OCI-LY7 (cell line): Measurements from ENCODE around the gene CFAP126. TPM values are rescaled to one million over a fixed set of nuclear protein-coding genes. Genes with fewer than 3 reads are reported as not detected.
A peak's percentile ranks its signal among the peaks of the same experiment; 100 is the strongest.
"Not testable (repeated sequence)": the region's sequence is repeated elsewhere in the genome, so short reads cannot be mapped to it uniquely, and the experiment has no call there.

Experiments
- BruUV-seq: library from RNA; stranded (reverse); fragments of 400-500 nt; replicated peaks from 2 replicates; lab custom pipeline; 2021; lab: Mats Ljungman, UMichigan
- CTCF ChIA-PET: fragments of 300-600 bp; sonication (Branson Sonifier 250); formaldehyde crosslinking; loops from one replicate; lab custom pipeline; 2022; ENCODE audit warnings: antibody characterized with exemption; ENCODE audit not compliant: unreplicated experiment; lab: Charles Lee
- POLR2A ChIA-PET: fragments of 300-600 bp; sonication (Branson Sonifier 250); formaldehyde crosslinking; loops from one replicate; lab custom pipeline; 2022; ENCODE audit warnings: antibody characterized with exemption; lab: Charles Lee
- DNase-seq: peaks from one replicate; pipeline ENCODE4 v3.0.0-alpha.2; 2015; ENCODE audit warnings: low spot score
- H2AFZ ChIP-seq: fragments of 200-600 bp; sonication (generic), shearing (Covaris generic); 2 replicates; pipeline ENCODE4 v1.6.1; 2014; ENCODE audit warnings: mild to moderate bottlenecking, antibody characterized with exemption, low read length, moderate library complexity
- H3K27ac ChIP-seq: fragments of 200-600 bp; sonication (generic); 2 replicates; pipeline ENCODE4 v1.5.1; 2014; ENCODE audit warnings: mixed run types, low read depth, mild to moderate bottlenecking, moderate library complexity, low read length, inconsistent platforms; ENCODE audit not compliant: poor library complexity, severe bottlenecking
- H3K36me3 ChIP-seq: fragments of 200-600 bp; sonication (generic); 2 replicates; pipeline ENCODE4 v1.6.1; 2014; ENCODE audit warnings: mild to moderate bottlenecking, antibody characterized with exemption, low read length, moderate library complexity, mixed read lengths; ENCODE audit not compliant: insufficient read depth
- H3K4me1 ChIP-seq: fragments of 200-600 bp; sonication (generic); 2 replicates; pipeline ENCODE4 v1.5.1; 2014; ENCODE audit warnings: mild to moderate bottlenecking, low read length; ENCODE audit not compliant: insufficient read depth, poor library complexity, severe bottlenecking
- H3K4me2 ChIP-seq: fragments of 200-600 bp; sonication (generic); 2 replicates; pipeline ENCODE4 v1.6.1; 2014; ENCODE audit warnings: mild to moderate bottlenecking, low read length
- H3K4me3 ChIP-seq: fragments of 200-600 bp; sonication (generic); 2 replicates; pipeline ENCODE4 v1.5.1; 2014; ENCODE audit warnings: mild to moderate bottlenecking, low read depth, low read length; ENCODE audit not compliant: poor library complexity, severe bottlenecking
- H3K79me2 ChIP-seq: fragments of 200-600 bp; sonication (generic); 2 replicates; pipeline ENCODE4 v1.6.1; 2016; ENCODE audit warnings: low read depth, mild to moderate bottlenecking, low read length, moderate library complexity, mixed read lengths; ENCODE audit not compliant: insufficient read depth
- H3K9me2 ChIP-seq: fragments of 200-600 bp; sonication (generic); 2 replicates; pipeline ENCODE4 v1.6.1; 2016; ENCODE audit warnings: mild to moderate bottlenecking, low read length, mixed read lengths; ENCODE audit not compliant: insufficient read depth
- H3K9me3 ChIP-seq: fragments of 200-600 bp; sonication (generic); 2 replicates; pipeline ENCODE4 v1.6.1; 2014; ENCODE audit warnings: mild to moderate bottlenecking, mixed run types, low read length, mixed read lengths
- H4K20me1 ChIP-seq: fragments of 200-600 bp; sonication (generic); 2 replicates; pipeline ENCODE4 v1.6.1; 2014; ENCODE audit warnings: mild to moderate bottlenecking, antibody characterized with exemption, low read length, moderate library complexity, mixed read lengths; ENCODE audit not compliant: insufficient read depth
- EZH2phosphoT487 ChIP-seq: fragments of 200-600 bp; sonication (generic); IDR thresholded peaks from 2 replicates; pipeline ENCODE4 v1.6.1; 2018; ENCODE audit warnings: low read depth, borderline replicate concordance, mild to moderate bottlenecking, mixed run types, antibody characterized with exemption, low read length, moderate library complexity, mixed read lengths
- intact Hi-C: fragments of 100-400 bp; cut with micrococcal nuclease; formaldehyde crosslinking; loops from one replicate; pipeline ENCODE4 v1.10.0; 2022; ENCODE audit not compliant: unreplicated experiment
- total RNA-seq, 2 experiments: library from RNA; depleted of rRNA in 1 of 2; stranded (reverse); fragments of >200 nt in 1 of 2; shearing (Covaris generic) in 1 of 2; gene quantifications; 2 replicates each; pipeline ENCODE4 v1.2.3, GENCODE V29; 2014 to 2022
- TF ChIP-seq, protein P1 (sequence below): fragments of 200-600 bp; sonication (generic); conservative IDR thresholded peaks from 2 replicates; pipeline ENCODE4 v1.5.1; 2014; ENCODE audit warnings: mild to moderate bottlenecking, antibody characterized with exemption, low read length, moderate library complexity, mixed read lengths

CFAP126 gene
- total RNA-seq, 2 experiments from 2014 or later, result not detected

DNA sequence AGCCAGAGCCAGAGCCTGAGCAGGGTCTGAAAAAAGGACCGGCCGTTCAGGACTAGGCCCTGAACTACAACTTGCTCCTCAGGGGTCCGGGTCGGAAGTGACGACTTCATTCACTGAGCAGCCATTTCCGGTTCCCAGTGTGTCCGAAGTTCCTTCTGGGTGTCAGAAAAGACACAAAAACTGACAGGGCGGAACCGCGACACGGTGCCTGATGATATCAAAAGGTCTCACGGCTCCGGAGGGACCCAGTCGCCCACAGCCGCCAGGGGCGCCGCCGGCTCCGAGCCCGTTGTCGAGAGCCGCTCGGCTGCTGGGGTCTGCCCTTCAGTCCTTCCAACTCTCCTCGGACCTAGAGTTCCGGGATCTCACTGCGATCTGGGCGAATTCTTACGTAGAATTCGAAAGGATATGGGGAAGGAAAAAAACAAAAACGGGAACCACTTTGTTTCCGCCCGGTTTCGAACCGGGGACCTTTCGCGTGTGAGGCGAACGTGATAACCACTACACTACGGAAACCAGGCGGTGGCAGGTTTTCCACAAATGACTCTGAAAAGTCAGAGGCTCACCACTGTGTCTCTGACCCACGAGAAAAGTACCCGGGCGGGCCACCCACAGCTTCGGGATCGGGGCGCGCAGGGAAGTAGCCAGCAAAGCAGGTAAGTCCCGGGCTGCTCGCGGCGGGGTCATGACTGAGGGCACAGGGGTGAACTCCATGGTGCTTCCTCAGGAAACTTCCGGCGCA, 31.8 kb upstream of the CFAP126 start:
- no peaks in the 10 kb centered on the region for H3K36me3 ChIP-seq
- H3K27ac ChIP-seq, result peak overlapping the region; percentile 94
- H3K4me2 ChIP-seq, result peak overlapping the region; percentile 91
- H3K9me2 ChIP-seq, result no peaks in the 10 kb centered on the region
- TF ChIP-seq, protein P1, sequence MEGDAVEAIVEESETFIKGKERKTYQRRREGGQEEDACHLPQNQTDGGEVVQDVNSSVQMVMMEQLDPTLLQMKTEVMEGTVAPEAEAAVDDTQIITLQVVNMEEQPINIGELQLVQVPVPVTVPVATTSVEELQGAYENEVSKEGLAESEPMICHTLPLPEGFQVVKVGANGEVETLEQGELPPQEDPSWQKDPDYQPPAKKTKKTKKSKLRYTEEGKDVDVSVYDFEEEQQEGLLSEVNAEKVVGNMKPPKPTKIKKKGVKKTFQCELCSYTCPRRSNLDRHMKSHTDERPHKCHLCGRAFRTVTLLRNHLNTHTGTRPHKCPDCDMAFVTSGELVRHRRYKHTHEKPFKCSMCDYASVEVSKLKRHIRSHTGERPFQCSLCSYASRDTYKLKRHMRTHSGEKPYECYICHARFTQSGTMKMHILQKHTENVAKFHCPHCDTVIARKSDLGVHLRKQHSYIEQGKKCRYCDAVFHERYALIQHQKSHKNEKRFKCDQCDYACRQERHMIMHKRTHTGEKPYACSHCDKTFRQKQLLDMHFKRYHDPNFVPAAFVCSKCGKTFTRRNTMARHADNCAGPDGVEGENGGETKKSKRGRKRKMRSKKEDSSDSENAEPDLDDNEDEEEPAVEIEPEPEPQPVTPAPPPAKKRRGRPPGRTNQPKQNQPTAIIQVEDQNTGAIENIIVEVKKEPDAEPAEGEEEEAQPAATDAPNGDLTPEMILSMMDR, result peak; percentile 82
- no peak for TF ChIP-seq EZH2phosphoT487
- peak overlapping the region; percentile 83 for H3K4me3 ChIP-seq
- H2AFZ ChIP-seq, result peak overlapping the region; percentile 99
- no TSS peak for BruUV-seq
- peaks cover 17% of the 10 kb centered on the region for H3K4me1 ChIP-seq
- CTCF ChIA-PET, result interaction anchor here (1.2 kb wide), 1 partner anchor 9 kb away, joined by 3 read pairs; no protein-coding TSS in a partner anchor
- H3K79me2 ChIP-seq, result no peaks in the 10 kb centered on the region
- POLR2A ChIA-PET, result interaction anchor here (0.7 to 1.8 kb wide), 5 partner anchors 8 to 610 kb away, joined by 3 to 14 read pairs (median 6); no protein-coding TSS in a partner anchor
- no peaks in the 10 kb centered on the region for H3K9me3 ChIP-seq
- H4K20me1 ChIP-seq, result no peaks in the 10 kb centered on the region
- intact Hi-C loops, result loop anchor here (1.0 to 10.0 kb wide), 2 partner anchors 22 to 45 kb away; no protein-coding TSS in a partner anchor
- peak; percentile 97 for DNase-seq

DNA sequence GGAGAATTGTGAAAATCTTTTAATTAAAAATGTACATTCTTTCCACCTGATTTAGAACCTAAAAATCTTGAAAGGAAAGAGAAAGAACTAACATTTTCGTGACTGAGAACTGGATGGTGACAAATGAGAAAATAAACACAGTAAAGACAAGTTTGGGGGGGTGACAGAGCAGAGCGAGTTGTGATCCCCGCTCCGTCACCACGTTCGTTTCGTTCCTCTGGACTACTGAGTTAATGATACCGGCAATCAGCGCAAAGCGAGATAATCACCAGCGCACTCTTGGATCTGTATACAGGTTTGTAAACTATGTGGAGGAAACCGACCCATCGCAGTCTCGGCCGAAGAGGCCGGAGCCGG, 31.2 kb upstream of the CFAP126 start:
- no peaks in the 10 kb centered on the region for H3K36me3 ChIP-seq
- H4K20me1 ChIP-seq, result no peaks in the 10 kb centered on the region
- no peaks in the 10 kb centered on the region for H3K9me2 ChIP-seq
- no peak for DNase-seq
- H2AFZ ChIP-seq, result peak overlapping the region; percentile 99
- H3K9me3 ChIP-seq, result no peaks in the 10 kb centered on the region
- no peaks in the 10 kb centered on the region for H3K79me2 ChIP-seq
- TF ChIP-seq EZH2phosphoT487, result no peak
- TF ChIP-seq, protein P1, result no peak
- POLR2A ChIA-PET, result interaction anchor here (0.7 to 1.0 kb wide), 2 partner anchors 10 to 296 kb away, joined by 3 read pairs; no protein-coding TSS in a partner anchor
- H3K4me2 ChIP-seq, result peak overlapping the region; percentile 91
- BruUV-seq, result no TSS peak
- H3K4me1 ChIP-seq, result peaks cover 17% of the 10 kb centered on the region
- intact Hi-C loops, result loop anchor here (1.0 to 10.0 kb wide), 2 partner anchors 22 to 46 kb away; no protein-coding TSS in a partner anchor
- CTCF ChIA-PET, result no interaction called here
- peak overlapping the region; percentile 83 for H3K4me3 ChIP-seq
- peak overlapping the region; percentile 94 for H3K27ac ChIP-seq

DNA sequence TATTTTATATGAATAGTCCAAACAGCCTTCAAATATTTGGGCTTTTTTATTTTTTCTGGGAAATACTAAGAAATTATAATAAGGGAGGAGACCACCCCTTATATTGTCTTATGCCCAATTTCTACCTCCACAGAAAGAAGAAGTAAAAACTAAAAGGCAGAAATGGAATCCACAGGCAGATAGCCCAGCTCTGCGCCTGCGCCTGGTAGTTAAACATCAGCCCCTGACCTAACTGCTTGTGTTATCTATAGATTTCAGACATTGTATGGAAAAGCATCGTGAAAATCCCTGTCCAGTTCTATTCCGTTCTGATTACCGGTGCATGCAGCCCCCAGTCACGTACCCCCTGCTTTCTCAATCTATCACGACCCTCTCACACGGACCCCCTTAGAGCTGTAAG, 29.4 kb upstream of the CFAP126 start:
- H3K9me3 ChIP-seq, H3K79me2 ChIP-seq, DNase-seq, POLR2A ChIA-PET, H3K4me3 ChIP-seq, H4K20me1 ChIP-seq, H3K4me2 ChIP-seq, H3K27ac ChIP-seq, H2AFZ ChIP-seq, H3K9me2 ChIP-seq, CTCF ChIA-PET, BruUV-seq, H3K36me3 ChIP-seq: not testable (repeated sequence)
- intact Hi-C loops, result loop anchor here (10.0 kb wide), 1 partner anchor 48 kb away; no protein-coding TSS in a partner anchor
- peaks cover 17% of the 10 kb centered on the region for H3K4me1 ChIP-seq
